Stimulated activated naive B cell treated with anti-CD40 and anti-IgM and Interleukin-4, amounts not matched to agents 10 μg/mL and 1 μg/mL and 100 μg/mL, for 72 hours (primary cell): ENCODE data around the gene PTPRR.

Experiments
- ATAC-seq, 2 donors: fragments of 150-1000 bp; cut with Tn5 transposase; replicated peaks; 2 replicates each; pipeline ENCODE4 v1.10.0; 2021; ENCODE audit warnings: moderate library complexity in 1 of 2
- DNase-seq: peaks from one replicate; pipeline ENCODE4 v3.0.0; 2021
- H3K27ac Mint-ChIP-seq: one replicate; pipeline ENCODE4 v1.8.0; 2022; ENCODE audit warnings: mild to moderate bottlenecking, mixed read lengths
- H3K27me3 Mint-ChIP-seq, 2 donors: one replicate each; pipeline ENCODE4 v1.8.0; 2022; ENCODE audit warnings: mixed read lengths in 2 of 2
- H3K36me3 Mint-ChIP-seq, 2 donors: one replicate each; pipeline ENCODE4 v1.8.0; 2022; ENCODE audit warnings: mixed read lengths in 2 of 2, mild to moderate bottlenecking in 1 of 2
- H3K4me1 Mint-ChIP-seq, 2 donors: one replicate each; pipeline ENCODE4 v1.8.0; 2022; ENCODE audit warnings: mixed read lengths in 2 of 2, mild to moderate bottlenecking in 1 of 2
- H3K4me3 Mint-ChIP-seq, 2 donors: one replicate each; pipeline ENCODE4 v1.8.0; 2022; ENCODE audit warnings: mild to moderate bottlenecking in 2 of 2, mixed read lengths in 2 of 2, moderate library complexity in 1 of 2
- H3K9me3 Mint-ChIP-seq, 2 donors: one replicate each; pipeline ENCODE4 v1.8.0; 2022; ENCODE audit warnings: mixed read lengths in 2 of 2, mild to moderate bottlenecking in 1 of 2

PTPRR gene

DNA sequence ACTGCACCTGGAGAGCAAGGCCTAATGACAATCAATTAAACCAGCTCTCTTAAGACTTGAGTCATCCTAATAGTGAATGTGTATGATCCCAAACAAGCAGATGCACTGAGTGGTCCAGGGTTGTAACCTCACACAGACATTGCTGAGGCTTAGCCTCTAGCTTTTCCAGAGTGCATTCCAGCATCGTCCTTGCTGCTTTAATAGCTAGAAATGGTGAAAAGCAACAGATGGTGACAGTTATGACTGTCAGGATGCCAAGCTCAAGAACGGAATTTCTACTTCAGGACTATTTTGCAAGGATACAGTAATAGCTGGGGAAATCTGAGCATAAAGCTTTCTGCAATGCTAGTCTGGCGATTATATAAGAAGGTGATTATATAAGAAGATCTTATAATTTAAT, 34.6 kb downstream of the PTPRR start:
- no peaks in the 10 kb centered on the region for H3K36me3 Mint-ChIP-seq
- no peak for ATAC-seq
- no peaks in the 10 kb centered on the region for H3K4me1 Mint-ChIP-seq
- DNase-seq = no peak
- H3K4me3 Mint-ChIP-seq = no peak overlapping the region
- no peak overlapping the region for H3K27ac Mint-ChIP-seq
- H3K27me3 Mint-ChIP-seq = no peaks in the 10 kb centered on the region
- no peaks in the 10 kb centered on the region for H3K9me3 Mint-ChIP-seq

DNA sequence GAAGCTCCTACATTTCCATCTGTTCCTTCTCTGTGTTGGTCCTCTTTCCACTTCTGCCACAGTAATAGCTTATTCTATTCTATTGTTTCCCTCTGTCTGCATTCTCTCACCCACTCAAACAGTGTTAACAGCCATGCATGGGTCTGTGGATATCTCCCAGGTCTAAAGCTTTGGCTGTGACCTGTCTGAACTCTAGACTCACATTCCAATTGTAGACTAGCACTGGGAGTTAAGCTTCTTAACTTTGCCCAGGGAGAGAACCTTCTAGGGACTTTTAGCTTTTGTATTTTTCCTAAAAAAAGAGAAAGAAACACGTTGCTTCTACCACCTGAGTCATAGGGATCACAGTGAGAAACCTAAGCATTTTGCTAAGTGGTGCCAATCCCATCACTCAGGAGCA, 36.7 kb downstream of the PTPRR start:
- DNase-seq = no peak
- no peaks in the 10 kb centered on the region for H3K27me3 Mint-ChIP-seq
- no peak overlapping the region for H3K4me3 Mint-ChIP-seq
- no peak overlapping the region for H3K27ac Mint-ChIP-seq
- ATAC-seq = no peak
- no peaks in the 10 kb centered on the region for H3K9me3 Mint-ChIP-seq
- H3K36me3 Mint-ChIP-seq = no peaks in the 10 kb centered on the region
- no peaks in the 10 kb centered on the region for H3K4me1 Mint-ChIP-seq

DNA sequence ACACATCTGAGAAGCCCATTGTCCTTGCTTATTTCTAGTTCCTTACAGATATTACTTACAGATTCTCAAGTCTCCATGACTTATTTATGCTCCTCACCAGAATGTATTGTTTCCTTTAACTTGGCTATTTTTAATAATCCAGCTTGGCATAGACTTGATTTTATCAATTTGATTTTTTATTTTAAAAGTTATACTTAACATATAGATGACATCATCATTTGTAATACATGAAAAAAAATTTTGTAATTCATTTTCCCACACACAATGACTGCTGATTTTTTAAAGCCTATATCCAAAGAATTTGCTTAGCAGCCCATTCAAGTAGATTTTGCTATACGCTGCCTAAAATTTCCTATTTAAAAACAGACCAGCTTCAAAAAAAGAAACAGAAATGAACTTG, 39.8 kb downstream of the PTPRR start:
- Mint-ChIP-seq H3K27ac (no peak overlapping the region), H3K36me3 (no peaks in the 10 kb centered on the region), H3K4me1 (no peaks in the 10 kb centered on the region), H3K4me3 (no peak overlapping the region), H3K27me3 (no peaks in the 10 kb centered on the region), H3K9me3 (peaks cover 3 to 4% of the 10 kb centered on the region in 2 donors)
- no peak for DNase-seq
- no peak for ATAC-seq

DNA sequence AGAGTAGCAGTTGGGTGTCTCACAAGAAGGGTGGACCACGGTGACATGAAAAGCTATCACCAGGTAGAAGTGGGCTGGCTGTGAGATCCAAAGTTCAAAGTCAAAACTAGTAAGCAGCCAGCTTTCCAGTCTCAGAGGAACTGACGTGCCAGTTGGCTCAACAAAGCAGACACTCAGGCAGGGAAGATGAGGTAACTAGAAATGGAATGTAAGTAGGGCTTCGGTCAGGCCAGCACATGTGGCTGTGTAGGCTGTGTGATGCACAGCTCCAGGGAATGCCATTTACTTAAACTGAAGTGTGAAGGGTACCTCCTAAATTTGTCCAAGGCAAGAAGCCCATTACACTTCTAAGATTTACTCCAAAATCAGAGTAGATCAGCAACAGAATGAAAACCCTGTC, 43.6 kb downstream of the PTPRR start:
- Mint-ChIP-seq H3K27me3 (no peaks in the 10 kb centered on the region), H3K36me3 (no peaks in the 10 kb centered on the region)

DNA sequence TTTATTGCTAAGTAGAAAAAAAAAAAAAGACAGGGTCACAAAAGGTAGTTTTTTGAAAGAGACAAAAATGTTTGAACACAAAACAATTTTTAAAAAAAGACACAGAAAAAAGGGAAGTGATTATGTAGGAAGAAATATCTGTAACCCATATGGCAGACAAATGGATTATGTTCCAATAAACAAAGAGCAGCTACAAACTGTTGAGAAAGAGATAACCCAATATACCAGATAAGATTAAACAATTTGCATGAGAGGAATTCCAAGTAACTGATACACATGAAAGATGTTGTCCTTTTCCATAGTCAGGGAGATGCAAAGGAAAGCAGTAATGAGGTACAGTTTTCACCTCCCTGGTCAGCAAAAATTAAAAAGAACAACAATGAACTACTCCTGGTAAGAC, 44.9 kb downstream of the PTPRR start:
- no peaks in the 10 kb centered on the region for H3K27me3 Mint-ChIP-seq
- no peaks in the 10 kb centered on the region for H3K36me3 Mint-ChIP-seq
- H3K4me1 Mint-ChIP-seq = no peaks in the 10 kb centered on the region
- H3K4me3 Mint-ChIP-seq = no peak overlapping the region
- ATAC-seq (no peak), DNase-seq (no peak)
- H3K27ac Mint-ChIP-seq = no peak overlapping the region
- peaks cover 3 to 4% of the 10 kb centered on the region in 2 donors for H3K9me3 Mint-ChIP-seq

More for the DNA sequence above, 43.6 kb downstream of the PTPRR start:
- H3K27ac Mint-ChIP-seq = no peak overlapping the region
- no peak overlapping the region for H3K4me3 Mint-ChIP-seq
- H3K9me3 Mint-ChIP-seq = peaks cover 3 to 4% of the 10 kb centered on the region in 2 donors
- no peak for ATAC-seq
- DNase-seq = no peak
- no peaks in the 10 kb centered on the region for H3K4me1 Mint-ChIP-seq

DNA sequence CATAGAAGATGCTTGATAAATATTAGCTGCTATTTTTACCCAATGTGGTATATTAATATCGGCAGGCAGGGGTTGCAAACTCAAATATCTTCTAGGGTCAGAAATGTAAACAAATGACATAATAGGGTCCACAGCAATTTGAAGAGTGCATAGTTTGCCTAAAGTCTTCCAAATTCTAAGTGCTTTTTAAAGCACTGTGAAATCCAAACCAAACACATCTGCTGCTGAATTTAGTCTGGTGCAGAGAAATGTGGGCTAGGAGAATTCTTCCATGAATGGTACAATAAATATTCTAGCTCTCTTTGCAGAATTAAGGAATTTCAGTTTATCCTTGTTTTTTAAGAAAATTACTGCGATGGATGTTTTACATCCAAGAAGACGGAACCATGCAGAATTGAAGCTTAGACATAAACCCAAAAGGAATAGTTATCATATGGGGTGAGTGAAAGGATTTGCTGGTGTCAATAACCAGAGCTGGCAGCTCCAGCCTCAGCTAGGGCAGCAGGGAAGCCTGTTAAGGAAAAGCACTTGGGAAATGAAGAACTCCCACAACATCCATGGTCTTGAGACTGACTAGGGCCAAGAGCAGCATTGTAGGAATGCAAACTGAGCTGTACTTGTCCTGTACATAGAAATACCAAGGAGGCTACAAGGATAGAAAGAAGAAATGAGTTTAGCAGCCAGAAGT, 65.5 kb downstream of the PTPRR start:
- Mint-ChIP-seq H3K27ac (no peak overlapping the region), H3K4me1 (no peaks in the 10 kb centered on the region), H3K4me3 (no peak overlapping the region), H3K27me3 (no peaks in the 10 kb centered on the region), H3K9me3 (peaks cover 0 to 3% of the 10 kb centered on the region in 2 donors), H3K36me3 (no peaks in the 10 kb centered on the region)
- DNase-seq (no peak), ATAC-seq (no peak)

DNA sequence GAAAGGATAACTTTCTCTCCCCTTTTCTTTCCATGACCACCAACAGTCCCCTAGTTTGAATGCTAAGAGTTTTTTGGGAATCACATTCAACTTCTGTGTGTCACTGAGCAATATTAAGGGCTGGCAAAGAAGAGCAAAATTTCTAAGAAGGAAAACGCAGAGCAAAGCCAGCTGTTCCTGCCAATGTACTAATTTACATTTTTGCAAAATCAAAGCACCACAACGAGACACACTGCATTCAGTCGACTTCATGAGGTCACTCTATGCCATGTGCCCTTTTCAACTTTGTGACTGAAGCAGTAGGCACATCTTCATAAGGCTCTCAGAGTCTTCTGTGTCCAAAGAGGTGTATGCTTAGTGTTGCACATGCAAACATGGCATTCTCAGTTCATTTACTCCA, 66.4 kb downstream of the PTPRR start:
- Mint-ChIP-seq H3K27ac (no peak overlapping the region), H3K27me3 (no peaks in the 10 kb centered on the region), H3K4me1 (no peaks in the 10 kb centered on the region), H3K9me3 (peaks cover 0 to 1% of the 10 kb centered on the region in 2 donors), H3K36me3 (no peaks in the 10 kb centered on the region), H3K4me3 (no peak overlapping the region)
- DNase-seq = no peak
- no peak for ATAC-seq

DNA sequence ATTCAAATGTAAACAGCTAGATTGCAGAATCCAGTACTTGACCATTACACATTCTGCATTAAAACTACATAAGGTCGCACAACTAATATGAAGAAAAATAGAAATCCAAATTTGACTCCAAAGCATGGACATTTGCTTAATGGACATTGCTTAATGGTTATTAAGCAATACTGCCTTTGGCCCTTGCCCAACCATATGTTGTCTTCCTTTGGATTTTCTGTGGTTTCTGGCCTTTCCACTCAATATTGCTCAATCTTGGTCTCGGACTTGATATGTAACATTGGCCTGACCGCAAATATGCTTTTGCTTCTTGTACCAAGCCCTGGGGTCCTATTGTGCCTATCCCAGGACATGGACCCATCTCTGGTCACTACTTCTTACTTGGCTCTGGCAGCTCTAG, 67.2 kb downstream of the PTPRR start:
- peaks cover 0 to 1% of the 10 kb centered on the region in 2 donors for H3K9me3 Mint-ChIP-seq
- H3K27me3 Mint-ChIP-seq = no peaks in the 10 kb centered on the region
- no peak overlapping the region for H3K4me3 Mint-ChIP-seq
- no peak overlapping the region for H3K27ac Mint-ChIP-seq
- no peak for DNase-seq
- no peaks in the 10 kb centered on the region for H3K4me1 Mint-ChIP-seq
- no peaks in the 10 kb centered on the region for H3K36me3 Mint-ChIP-seq
- ATAC-seq = no peak

DNA sequence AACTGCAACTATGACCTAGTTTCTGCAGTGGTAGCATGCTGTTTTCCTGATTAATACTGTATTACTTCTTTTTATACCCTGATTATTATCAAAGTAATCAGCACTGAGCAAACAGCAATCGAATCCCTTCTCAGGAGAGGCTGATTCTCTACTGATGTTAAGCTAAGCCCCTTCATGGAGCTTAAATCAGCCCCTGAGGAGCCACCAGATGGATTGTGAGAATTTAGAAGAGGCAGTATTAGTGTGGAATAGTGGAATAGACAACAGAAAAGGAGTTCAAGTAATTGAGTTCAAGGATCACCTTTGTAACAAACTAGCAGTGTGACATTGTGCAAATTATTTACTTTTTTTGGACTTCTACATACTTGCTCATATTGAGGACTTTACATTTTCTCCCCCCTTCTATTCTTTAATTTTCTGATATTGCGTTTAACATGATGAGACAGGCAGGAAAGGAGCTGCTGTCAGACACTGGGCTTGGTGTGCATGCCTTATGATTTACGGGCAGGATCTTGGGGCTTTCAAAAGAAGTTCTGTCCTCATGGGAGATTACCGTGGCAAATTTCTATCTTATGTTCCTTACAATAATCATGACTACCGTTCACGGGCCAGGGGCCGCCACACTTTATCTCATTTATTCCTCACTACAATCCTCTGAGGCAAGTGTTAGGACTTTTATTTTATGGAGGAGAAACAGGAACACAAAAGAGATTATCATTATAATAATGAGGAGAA, 68.0 kb downstream of the PTPRR start:
- H3K4me3 Mint-ChIP-seq = no peak overlapping the region
- ATAC-seq = no peak

DNA sequence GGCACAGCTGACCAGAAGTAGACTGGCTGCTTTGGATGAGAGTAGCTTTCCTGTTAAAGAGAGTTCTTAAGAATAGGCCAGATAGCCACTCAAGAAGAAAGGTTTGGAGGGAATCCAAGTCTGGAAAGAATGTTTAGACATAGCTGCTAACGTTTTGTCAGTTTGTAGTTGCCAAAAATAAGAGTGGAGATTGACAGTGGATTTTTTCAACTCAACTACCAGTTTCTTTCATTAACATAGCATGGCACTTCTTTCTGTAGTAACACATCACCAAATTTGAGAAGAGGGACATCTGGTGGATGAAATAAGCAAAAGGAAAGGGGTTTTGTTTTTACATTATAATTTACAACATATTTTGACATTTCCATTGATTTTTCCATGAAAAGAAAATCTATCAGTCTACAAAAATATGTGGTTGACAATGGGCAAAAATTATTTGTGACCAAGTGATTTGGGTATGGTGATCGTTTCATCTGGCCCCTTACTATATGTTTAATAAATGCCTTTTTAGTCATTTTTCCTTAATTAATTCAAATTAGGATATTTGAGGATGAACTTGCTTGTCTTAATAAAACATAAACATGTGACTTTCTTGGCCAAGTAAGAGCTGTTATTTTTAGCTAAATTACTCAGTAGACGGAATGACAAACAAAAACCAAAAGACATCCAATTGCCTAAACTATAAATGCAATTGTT, 71.1 kb downstream of the PTPRR start:
- H3K4me1 Mint-ChIP-seq = no peaks in the 10 kb centered on the region
- H3K4me3 Mint-ChIP-seq = no peak overlapping the region
- no peak for ATAC-seq
- H3K27ac Mint-ChIP-seq = no peak overlapping the region
- no peak for DNase-seq
- no peaks in the 10 kb centered on the region for H3K27me3 Mint-ChIP-seq
- H3K9me3 Mint-ChIP-seq = peaks cover 0 to 1% of the 10 kb centered on the region in 2 donors
- H3K36me3 Mint-ChIP-seq = no peaks in the 10 kb centered on the region

More for the DNA sequence above, 68.0 kb downstream of the PTPRR start:
- H3K27me3 Mint-ChIP-seq = no peaks in the 10 kb centered on the region
- H3K4me1 Mint-ChIP-seq = no peaks in the 10 kb centered on the region
- peaks cover 0 to 1% of the 10 kb centered on the region in 2 donors for H3K9me3 Mint-ChIP-seq
- no peak overlapping the region for H3K27ac Mint-ChIP-seq
- DNase-seq = no peak
- H3K36me3 Mint-ChIP-seq = no peaks in the 10 kb centered on the region

DNA sequence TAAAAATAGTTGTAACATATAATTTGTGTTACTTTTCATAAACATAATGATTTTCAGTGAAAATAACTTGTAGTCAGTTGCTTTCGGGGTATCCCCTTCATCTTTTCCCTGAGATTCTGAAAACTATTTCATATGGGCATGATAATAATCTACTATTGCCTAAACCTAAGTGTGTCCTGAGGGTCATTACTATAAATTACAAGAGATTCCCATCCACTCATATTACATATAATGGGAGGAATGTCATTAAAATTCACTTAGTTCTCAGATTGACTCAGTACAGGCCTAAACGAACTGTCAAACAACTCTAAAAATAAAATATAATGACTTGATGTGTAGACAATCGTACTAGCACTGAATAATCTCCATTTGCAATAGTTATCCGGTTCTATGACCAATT, 72.7 kb downstream of the PTPRR start:
- Mint-ChIP-seq H3K9me3 (peaks cover 0 to 1% of the 10 kb centered on the region in 2 donors), H3K4me3 (no peak overlapping the region), H3K27ac (no peak overlapping the region), H3K27me3 (no peaks in the 10 kb centered on the region), H3K4me1 (no peaks in the 10 kb centered on the region), H3K36me3 (no peaks in the 10 kb centered on the region)
- ATAC-seq (no peak), DNase-seq (no peak)

DNA sequence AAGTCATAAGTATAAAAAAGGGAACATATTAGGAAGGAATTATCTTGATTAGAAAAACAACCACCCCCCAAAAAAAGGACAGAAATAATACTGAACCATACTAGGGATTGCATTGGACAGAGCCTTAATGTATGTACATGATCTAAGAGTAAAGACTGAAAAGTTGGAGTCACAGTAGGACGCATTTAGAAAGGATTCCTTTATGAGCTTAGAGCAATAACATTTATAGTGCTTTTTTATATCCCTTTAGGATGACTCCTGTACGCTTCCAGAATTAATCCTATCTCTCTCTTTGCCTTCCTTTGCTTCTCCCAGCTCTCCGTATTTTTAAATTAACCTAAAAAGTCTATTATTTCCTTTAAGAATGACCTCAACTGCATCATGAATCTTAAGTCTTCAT, 75.3 kb downstream of the PTPRR start:
- Mint-ChIP-seq H3K4me1 (no peaks in the 10 kb centered on the region), H3K36me3 (no peaks in the 10 kb centered on the region)
- ATAC-seq = no peak

DNA sequence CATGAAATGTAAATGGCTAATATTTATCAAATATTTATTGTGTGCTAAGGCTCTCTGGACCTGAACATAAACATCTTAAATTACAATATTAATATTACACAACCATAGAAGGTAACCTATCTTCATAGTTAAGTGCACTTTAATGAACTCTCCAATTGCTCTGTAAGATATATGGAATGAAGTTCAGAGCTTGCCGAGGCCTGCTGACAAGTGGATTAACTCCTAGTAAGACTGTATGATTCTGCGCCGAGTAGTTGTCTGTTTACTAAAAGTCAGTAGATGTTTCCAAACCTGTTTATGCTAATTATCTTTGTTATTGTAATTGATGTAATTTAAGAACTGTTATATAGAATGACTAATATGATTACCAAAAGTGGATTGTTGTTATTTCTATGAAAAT, 77.2 kb downstream of the PTPRR start:
- no peaks in the 10 kb centered on the region for H3K9me3 Mint-ChIP-seq
- no peaks in the 10 kb centered on the region for H3K36me3 Mint-ChIP-seq
- no peaks in the 10 kb centered on the region for H3K27me3 Mint-ChIP-seq
- no peaks in the 10 kb centered on the region for H3K4me1 Mint-ChIP-seq
- H3K4me3 Mint-ChIP-seq = no peak overlapping the region
- DNase-seq (no peak), ATAC-seq (no peak)
- no peak overlapping the region for H3K27ac Mint-ChIP-seq

More for the DNA sequence above, 75.3 kb downstream of the PTPRR start:
- H3K4me3 Mint-ChIP-seq = no peak overlapping the region
- H3K27ac Mint-ChIP-seq = no peak overlapping the region
- no peaks in the 10 kb centered on the region for H3K27me3 Mint-ChIP-seq
- H3K9me3 Mint-ChIP-seq = no peaks in the 10 kb centered on the region
- DNase-seq = no peak

DNA sequence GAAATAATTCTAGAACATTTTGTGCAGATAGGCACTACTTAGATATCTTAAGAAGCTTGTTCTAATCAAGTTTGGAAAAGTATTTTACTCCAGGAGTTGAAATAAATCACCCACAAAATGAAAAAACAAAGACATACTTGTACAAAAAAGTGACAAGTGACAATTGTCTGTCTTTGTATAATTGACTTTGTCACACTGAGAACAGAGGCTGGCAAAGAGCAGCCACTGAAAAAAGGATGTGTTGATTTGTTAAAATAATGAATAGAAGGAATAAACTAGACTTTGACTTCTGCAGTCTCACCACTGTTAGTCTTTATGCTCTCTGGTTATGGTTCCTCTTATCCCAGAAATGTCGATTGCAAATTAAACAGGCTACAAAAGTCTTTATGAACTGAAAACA, 77.6 kb downstream of the PTPRR start:
- Mint-ChIP-seq H3K27ac (no peak overlapping the region), H3K36me3 (no peaks in the 10 kb centered on the region), H3K9me3 (no peaks in the 10 kb centered on the region), H3K27me3 (no peaks in the 10 kb centered on the region), H3K4me1 (no peaks in the 10 kb centered on the region), H3K4me3 (no peak overlapping the region)
- DNase-seq (no peak), ATAC-seq (no peak)

DNA sequence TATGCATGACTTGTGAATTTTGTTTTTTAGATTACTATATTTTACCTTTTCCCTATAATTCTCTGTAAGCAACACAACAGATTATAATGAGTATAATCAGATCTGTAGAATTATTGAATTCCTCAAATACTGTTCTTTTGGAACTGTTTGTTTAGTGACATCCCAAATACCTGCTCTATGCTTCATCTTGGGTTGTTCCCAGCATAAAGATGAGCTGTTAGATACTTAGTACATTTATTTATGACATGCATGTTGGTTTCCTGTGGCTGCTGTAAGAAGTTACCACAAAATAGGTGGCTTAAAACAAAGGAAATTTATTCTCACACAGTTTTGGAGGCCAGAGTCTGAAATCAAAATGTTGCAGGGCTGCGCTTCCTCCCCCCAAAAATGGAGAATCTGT, 78.4 kb downstream of the PTPRR start:
- Mint-ChIP-seq H3K9me3 (no peaks in the 10 kb centered on the region), H3K27me3 (no peaks in the 10 kb centered on the region), H3K36me3 (no peaks in the 10 kb centered on the region), H3K4me1 (no peaks in the 10 kb centered on the region), H3K4me3 (no peak overlapping the region), H3K27ac (no peak overlapping the region)
- DNase-seq (no peak), ATAC-seq (no peak)
